ENCODE results near the gene SLC24A3. TPM values are rescaled to one million over a fixed set of nuclear protein-coding genes. Genes with fewer than 3 reads are reported as not detected.

The SLC24A3 gene
- total and polyA plus RNA-seq, 2 of the 13 experiments (the other 11 are each of a cell fraction or from before 2014, with no cell fraction given) = not detected

DNA sequence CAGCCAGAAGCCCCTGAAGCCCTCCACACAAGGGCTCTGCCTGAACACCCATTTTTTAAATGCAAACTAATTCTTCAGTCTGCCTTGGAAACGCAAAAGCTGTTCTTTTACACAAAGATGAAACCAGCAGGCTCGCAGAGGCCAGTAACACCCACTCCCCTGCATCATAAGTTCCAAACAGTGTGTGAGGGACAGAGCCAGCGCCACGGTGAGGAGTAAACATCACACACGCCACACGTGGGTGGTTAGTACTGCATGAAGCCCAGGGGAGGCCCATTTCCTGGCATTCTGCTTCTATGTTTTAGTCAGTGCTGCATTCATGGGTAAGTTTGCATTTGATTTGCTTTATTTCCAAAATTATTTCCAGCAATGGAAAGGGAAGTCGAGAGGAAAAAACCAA, 327.9 kb downstream of the SLC24A3 start (continued):
- TF ChIP-seq, protein P1, sequence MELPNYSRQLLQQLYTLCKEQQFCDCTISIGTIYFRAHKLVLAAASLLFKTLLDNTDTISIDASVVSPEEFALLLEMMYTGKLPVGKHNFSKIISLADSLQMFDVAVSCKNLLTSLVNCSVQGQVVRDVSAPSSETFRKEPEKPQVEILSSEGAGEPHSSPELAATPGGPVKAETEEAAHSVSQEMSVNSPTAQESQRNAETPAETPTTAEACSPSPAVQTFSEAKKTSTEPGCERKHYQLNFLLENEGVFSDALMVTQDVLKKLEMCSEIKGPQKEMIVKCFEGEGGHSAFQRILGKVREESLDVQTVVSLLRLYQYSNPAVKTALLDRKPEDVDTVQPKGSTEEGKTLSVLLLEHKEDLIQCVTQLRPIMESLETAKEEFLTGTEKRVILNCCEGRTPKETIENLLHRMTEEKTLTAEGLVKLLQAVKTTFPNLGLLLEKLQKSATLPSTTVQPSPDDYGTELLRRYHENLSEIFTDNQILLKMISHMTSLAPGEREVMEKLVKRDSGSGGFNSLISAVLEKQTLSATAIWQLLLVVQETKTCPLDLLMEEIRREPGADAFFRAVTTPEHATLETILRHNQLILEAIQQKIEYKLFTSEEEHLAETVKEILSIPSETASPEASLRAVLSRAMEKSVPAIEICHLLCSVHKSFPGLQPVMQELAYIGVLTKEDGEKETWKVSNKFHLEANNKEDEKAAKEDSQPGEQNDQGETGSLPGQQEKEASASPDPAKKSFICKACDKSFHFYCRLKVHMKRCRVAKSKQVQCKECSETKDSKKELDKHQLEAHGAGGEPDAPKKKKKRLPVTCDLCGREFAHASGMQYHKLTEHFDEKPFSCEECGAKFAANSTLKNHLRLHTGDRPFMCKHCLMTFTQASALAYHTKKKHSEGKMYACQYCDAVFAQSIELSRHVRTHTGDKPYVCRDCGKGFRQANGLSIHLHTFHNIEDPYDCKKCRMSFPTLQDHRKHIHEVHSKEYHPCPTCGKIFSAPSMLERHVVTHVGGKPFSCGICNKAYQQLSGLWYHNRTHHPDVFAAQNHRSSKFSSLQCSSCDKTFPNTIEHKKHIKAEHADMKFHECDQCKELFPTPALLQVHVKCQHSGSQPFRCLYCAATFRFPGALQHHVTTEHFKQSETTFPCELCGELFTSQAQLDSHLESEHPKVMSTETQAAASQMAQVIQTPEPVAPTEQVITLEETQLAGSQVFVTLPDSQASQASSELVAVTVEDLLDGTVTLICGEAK (IDR thresholded peaks at IDR 0.05) = no peak
- TF ChIP-seq, protein P1 (CRISPR knock-in tag; IDR thresholded peaks at IDR 0.05) = no peak
- TF ChIP-seq MXD4 (CRISPR knock-in tag; IDR thresholded peaks at IDR 0.05) (no peak), NR2C2 (CRISPR knock-in tag; IDR thresholded peaks at IDR 0.05; ENCODE audit: borderline replicate concordance) (no peak), TBL1XR1 (IDR thresholded peaks at IDR 0.05; ENCODE audit: borderline replicate concordance, low read length, partially characterized antibody) (no peak), DNMT3B (CRISPR knock-in tag; conservative IDR thresholded peaks at IDR 0.05) (no peak), ZNF75D (CRISPR knock-in tag; IDR thresholded peaks at IDR 0.05; ENCODE audit: borderline replicate concordance) (no peak), LCORL (IDR thresholded peaks at IDR 0.05) (no peak), LCORL (CRISPR knock-in tag; IDR thresholded peaks at IDR 0.05) (no peak), ZEB1 (IDR thresholded peaks at IDR 0.05; ENCODE audit: insufficient replicate concordance, low read depth) (no peak)
- TF ChIP-seq, protein P2, sequence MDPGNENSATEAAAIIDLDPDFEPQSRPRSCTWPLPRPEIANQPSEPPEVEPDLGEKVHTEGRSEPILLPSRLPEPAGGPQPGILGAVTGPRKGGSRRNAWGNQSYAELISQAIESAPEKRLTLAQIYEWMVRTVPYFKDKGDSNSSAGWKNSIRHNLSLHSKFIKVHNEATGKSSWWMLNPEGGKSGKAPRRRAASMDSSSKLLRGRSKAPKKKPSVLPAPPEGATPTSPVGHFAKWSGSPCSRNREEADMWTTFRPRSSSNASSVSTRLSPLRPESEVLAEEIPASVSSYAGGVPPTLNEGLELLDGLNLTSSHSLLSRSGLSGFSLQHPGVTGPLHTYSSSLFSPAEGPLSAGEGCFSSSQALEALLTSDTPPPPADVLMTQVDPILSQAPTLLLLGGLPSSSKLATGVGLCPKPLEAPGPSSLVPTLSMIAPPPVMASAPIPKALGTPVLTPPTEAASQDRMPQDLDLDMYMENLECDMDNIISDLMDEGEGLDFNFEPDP (CRISPR knock-in tag; conservative IDR thresholded peaks at IDR 0.05) = no peak
- TF ChIP-seq, protein P3, sequence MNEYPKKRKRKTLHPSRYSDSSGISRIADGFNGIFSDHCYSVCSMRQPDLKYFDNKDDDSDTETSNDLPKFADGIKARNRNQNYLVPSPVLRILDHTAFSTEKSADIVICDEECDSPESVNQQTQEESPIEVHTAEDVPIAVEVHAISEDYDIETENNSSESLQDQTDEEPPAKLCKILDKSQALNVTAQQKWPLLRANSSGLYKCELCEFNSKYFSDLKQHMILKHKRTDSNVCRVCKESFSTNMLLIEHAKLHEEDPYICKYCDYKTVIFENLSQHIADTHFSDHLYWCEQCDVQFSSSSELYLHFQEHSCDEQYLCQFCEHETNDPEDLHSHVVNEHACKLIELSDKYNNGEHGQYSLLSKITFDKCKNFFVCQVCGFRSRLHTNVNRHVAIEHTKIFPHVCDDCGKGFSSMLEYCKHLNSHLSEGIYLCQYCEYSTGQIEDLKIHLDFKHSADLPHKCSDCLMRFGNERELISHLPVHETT (CRISPR knock-in tag; conservative IDR thresholded peaks at IDR 0.05) = no peak
